Sigmoid colon (tissue), 7 donors: Measurements from ENCODE around the gene TNNI2. TPM values are rescaled to one million over a fixed set of nuclear protein-coding genes. Genes with fewer than 3 reads are reported as not detected.

Experiments used
- DNase-seq: peaks from one replicate; pipeline ENCODE4 v3.0.0-alpha.2; 2019
- H3K27ac ChIP-seq, 4 donors: fragments of 200-600 bp; sonication (generic); one replicate each; pipeline ENCODE4 v1.5.1; 2016 to 2019; ENCODE audit warnings: mild to moderate bottlenecking in 1 of 4
- H3K27me3 ChIP-seq, 3 donors: fragments of 200-600 bp; sonication (generic); one replicate each; pipeline ENCODE4 v1.5.1; 2019; ENCODE audit warnings: mild to moderate bottlenecking in 1 of 3
- H3K36me3 ChIP-seq, 4 donors: fragments of 200-600 bp; sonication (generic); one replicate each; pipeline ENCODE4 v1.5.1; 2016 to 2019
- H3K4me1 ChIP-seq, 4 donors: fragments of 200-600 bp; sonication (generic); one replicate each; pipeline ENCODE4 v1.5.1; 2017 to 2019
- H3K4me3 ChIP-seq, 4 donors: fragments of 200-600 bp; sonication (generic); one replicate each; pipeline ENCODE4 v1.5.1; 2017 to 2019; ENCODE audit warnings: mild to moderate bottlenecking in 2 of 4, moderate library complexity in 1 of 4
- H3K9me3 ChIP-seq, 4 donors: fragments of 200-600 bp in 3 of 4; sonication (generic) in 3 of 4; one replicate each; pipeline versions ENCODE4 v1.5.1 to v1.6.1; 2013 to 2019
- EP300 ChIP-seq, 4 donors: sonication (generic); formaldehyde crosslinking; IDR thresholded peaks; one replicate each; pipeline ENCODE4 v1.6.1; 2017; ENCODE audit warnings: antibody characterized with exemption in 4 of 4
- POLR2A ChIP-seq, 2 donors: fragments of 450-650 bp; IDR thresholded peaks; one replicate each; pipeline ENCODE4 v1.6.1; 2016; ENCODE audit warnings: antibody characterized with exemption in 2 of 2, mild to moderate bottlenecking in 2 of 2, moderate library complexity in 2 of 2
- POLR2AphosphoS5 ChIP-seq, 4 donors: sonication (generic); formaldehyde crosslinking; IDR thresholded peaks; one replicate each; pipeline ENCODE4 v1.6.1; 2017; ENCODE audit warnings: antibody characterized with exemption in 4 of 4
- WGBS, 2 donors: extraction: QIAGEN DNeasy Blood & Tissue Kit; methylation state at CpG; one replicate each; pipeline ENCODE4 v1.1.7; 2013; 5-methylcytosine and 5-hydroxymethylcytosine counted together
- intact Hi-C: fragments of 100-400 bp; cut with DNase I; formaldehyde crosslinking; loops from one replicate; pipeline ENCODE4 v1.15.1; 2023
- polyA plus RNA-seq, 3 donors: library from polyadenylated mRNA; stranded (reverse); fragments of 200-250 nt; gene quantifications; one replicate each; pipeline ENCODE4 v1.2.3, GENCODE V29; 2013
- total RNA-seq, 4 donors: library from RNA; depleted of rRNA; stranded (reverse); fragments of >200 nt; gene quantifications; one replicate each; pipeline ENCODE4 v1.1.0, GENCODE V29; 2016
- TF ChIP-seq, protein P1 (sequence below), 4 experiments: fragments of 450-650 bp in 3 of 4; fragments of 200-600 bp in 1 of 4; IDR thresholded peaks; one replicate each; pipeline ENCODE4 v1.5.1; 2016 to 2019; ENCODE audit warnings: antibody characterized with exemption in 4 of 4, mild to moderate bottlenecking in 3 of 4, moderate library complexity in 2 of 4
- donor health status: healthy with polysubstance abuse.
- donor health status: Bipolar disorder and iron deficiency.
- donor health status: healthy.

The TNNI2 gene
- total and polyA plus RNA-seq, 7 donors = 1.7 to 2.4 TPM; not detected in 5

GRCh38 chr11:1879941-1880720 lies 41.4 kb downstream of the TNNI2 start:
- Histone ChIP-seq H3K27me3 (peaks cover 0 to 6% (median 0%) of the 10 kb centered on the region in 3 donors), H3K4me3 (no peak overlapping the region), H3K36me3 (peaks cover 0 to 6% (median 0%) of the 10 kb centered on the region in 4 donors), H3K27ac (peak overlapping the region; percentile 65 to 78 (median 68)), H3K4me1 (peaks cover 0 to 53% (median 51%) of the 10 kb centered on the region in 4 donors), H3K9me3 (no peaks in the 10 kb centered on the region)
- DNase-seq = peak; percentile 88
- TF ChIP-seq EP300 (IDR thresholded peaks at IDR 0.05) (no peak), POLR2A (IDR thresholded peaks at IDR 0.05) (no peak), POLR2AphosphoS5 (IDR thresholded peaks at IDR 0.05) (no peak)
- TF ChIP-seq, protein P1, sequence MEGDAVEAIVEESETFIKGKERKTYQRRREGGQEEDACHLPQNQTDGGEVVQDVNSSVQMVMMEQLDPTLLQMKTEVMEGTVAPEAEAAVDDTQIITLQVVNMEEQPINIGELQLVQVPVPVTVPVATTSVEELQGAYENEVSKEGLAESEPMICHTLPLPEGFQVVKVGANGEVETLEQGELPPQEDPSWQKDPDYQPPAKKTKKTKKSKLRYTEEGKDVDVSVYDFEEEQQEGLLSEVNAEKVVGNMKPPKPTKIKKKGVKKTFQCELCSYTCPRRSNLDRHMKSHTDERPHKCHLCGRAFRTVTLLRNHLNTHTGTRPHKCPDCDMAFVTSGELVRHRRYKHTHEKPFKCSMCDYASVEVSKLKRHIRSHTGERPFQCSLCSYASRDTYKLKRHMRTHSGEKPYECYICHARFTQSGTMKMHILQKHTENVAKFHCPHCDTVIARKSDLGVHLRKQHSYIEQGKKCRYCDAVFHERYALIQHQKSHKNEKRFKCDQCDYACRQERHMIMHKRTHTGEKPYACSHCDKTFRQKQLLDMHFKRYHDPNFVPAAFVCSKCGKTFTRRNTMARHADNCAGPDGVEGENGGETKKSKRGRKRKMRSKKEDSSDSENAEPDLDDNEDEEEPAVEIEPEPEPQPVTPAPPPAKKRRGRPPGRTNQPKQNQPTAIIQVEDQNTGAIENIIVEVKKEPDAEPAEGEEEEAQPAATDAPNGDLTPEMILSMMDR (IDR thresholded peaks at IDR 0.05) = no peak
- WGBS, 2 donors = 73 to 82% methylated on average over 32 of the region's 32 CpGs
- intact Hi-C loops = loop anchor here (5.0 kb wide), 2 partner anchors 43 to 188 kb away; partner anchors contain the start of gene TNNI2

GRCh38 chr11:1880746-1881441 lies 42.1 kb downstream of the TNNI2 start:
- DNase-seq = peak; percentile 54
- TF ChIP-seq EP300 (IDR thresholded peaks at IDR 0.05) (no peak), POLR2AphosphoS5 (IDR thresholded peaks at IDR 0.05) (no peak), POLR2A (IDR thresholded peaks at IDR 0.05) (no peak)
- TF ChIP-seq, protein P1 (IDR thresholded peaks at IDR 0.05) = no peak
- Histone ChIP-seq H3K27me3 (peaks cover 0 to 5% (median 0%) of the 10 kb centered on the region in 3 donors), H3K27ac (peak overlapping the region; percentile 65 to 78 (median 68)), H3K36me3 (peaks cover 0 to 6% (median 0%) of the 10 kb centered on the region in 4 donors), H3K4me1 (peaks cover 0 to 49% (median 45%) of the 10 kb centered on the region in 4 donors), H3K9me3 (no peaks in the 10 kb centered on the region), H3K4me3 (no peak overlapping the region)
- intact Hi-C loops = loop anchor here (5.0 kb wide), 2 partner anchors 44 to 189 kb away; partner anchors contain the start of gene TNNI2
- 63 to 77% methylated on average over 9 of the region's 9 CpGs for WGBS, 2 donors

- 61 to 68% methylated on average over 43 of the region's 43 CpGs for WGBS, 2 donors
- DNase-seq = peak; percentile 71
- Histone ChIP-seq H3K4me3 (no peak overlapping the region), H3K36me3 (peaks cover 0 to 6% (median 0%) of the 10 kb centered on the region in 4 donors), H3K27ac (peak overlapping the region; percentile 65 to 78 (median 68)), H3K27me3 (no peaks in the 10 kb centered on the region), H3K4me1 (peaks cover 0 to 41% (median 37%) of the 10 kb centered on the region in 4 donors), H3K9me3 (no peaks in the 10 kb centered on the region)
- intact Hi-C loops = loop anchor here (1.0 to 5.0 kb wide), 3 partner anchors 44 to 270 kb away; partner anchors contain the start of gene TNNI2
- TF ChIP-seq POLR2A (IDR thresholded peaks at IDR 0.05) (no peak), EP300 (IDR thresholded peaks at IDR 0.05) (no peak), POLR2AphosphoS5 (IDR thresholded peaks at IDR 0.05) (no peak)
Observed at GRCh38 chr11:1881442-1882264, 42.9 kb downstream of the TNNI2 start.

- Histone ChIP-seq H3K4me1 (peaks cover 0 to 32% (median 28%) of the 10 kb centered on the region in 4 donors), H3K4me3 (no peak overlapping the region), H3K9me3 (no peaks in the 10 kb centered on the region), H3K27ac (peak overlapping the region; percentile 65 to 78 (median 68)), H3K27me3 (no peaks in the 10 kb centered on the region), H3K36me3 (peaks cover 0 to 6% (median 0%) of the 10 kb centered on the region in 4 donors)
- peak; percentile 91 for DNase-seq
- TF ChIP-seq POLR2A (IDR thresholded peaks at IDR 0.05) (no peak), POLR2AphosphoS5 (IDR thresholded peaks at IDR 0.05) (no peak), EP300 (IDR thresholded peaks at IDR 0.05) (no peak)
- TF ChIP-seq, protein P1 (IDR thresholded peaks at IDR 0.05) = peak; percentile 65 to 86 (median 74)
- intact Hi-C loops = loop anchor here (1.0 to 5.0 kb wide), 3 partner anchors 45 to 269 kb away; partner anchors contain the start of gene TNNI2
- WGBS, 2 donors = 33 to 40% methylated on average over 23 of the region's 23 CpGs
Observed at GRCh38 chr11:1882265-1883238, 43.8 kb downstream of the TNNI2 start.
